K562 (cell line): ENCODE data around the gene GIPC3. TPM values are rescaled to one million over a fixed set of nuclear protein-coding genes. Genes with fewer than 3 reads are reported as not detected.

ENCODE experiments used
- ATF7 ChIP-seq: fragments of 450-650 bp; IDR thresholded peaks from 2 replicates; pipeline ENCODE4 v1.7.1; 2014; ENCODE audit warnings: mild to moderate bottlenecking, moderate library complexity
- BCL6 ChIP-seq: fragments of 250-450 bp; sonication (Bioruptor Pico); IDR thresholded peaks from 2 replicates; pipeline ENCODE4 v1.4.0; 2020
- BCOR ChIP-seq: fragments of 450-650 bp; IDR thresholded peaks from 2 replicates; pipeline ENCODE4 v1.6.1; 2016
- BRD4 ChIP-seq: fragments of 200-600 bp; sonication (generic); IDR thresholded peaks from 2 replicates; pipeline ENCODE4 v1.6.1; 2017; ENCODE audit warnings: inconsistent platforms
- CBX2 ChIP-seq: fragments of 200-600 bp; sonication (generic); IDR thresholded peaks from one replicate; pipeline ENCODE4 v1.6.1; 2012; ENCODE audit warnings: mild to moderate bottlenecking, low read length, inconsistent platforms; ENCODE audit not compliant: insufficient read depth, poor library complexity, severe bottlenecking
- E2F1 ChIP-seq: sonication (generic); formaldehyde crosslinking; IDR thresholded peaks from 2 replicates; pipeline ENCODE4 v1.8.1; 2023; ENCODE audit warnings: mild to moderate bottlenecking, missing genetic modification reagents, moderate library complexity
- EZH2 ChIP-seq: IDR thresholded peaks from 2 replicates; pipeline ENCODE4 v1.6.1; 2012; ENCODE audit warnings: low read depth, mild to moderate bottlenecking, inconsistent platforms, low read length, borderline replicate concordance
- FOXP4 ChIP-seq: sonication (generic); formaldehyde crosslinking; IDR thresholded peaks from 2 replicates; pipeline ENCODE4 v1.8.0; 2022; ENCODE audit warnings: mild to moderate bottlenecking, missing genetic modification reagents, borderline replicate concordance
- GATAD2B ChIP-seq: fragments of 450-650 bp; IDR thresholded peaks from 2 replicates; pipeline ENCODE4 v1.6.1; 2017; ENCODE audit warnings: mild to moderate bottlenecking, borderline replicate concordance
- HBP1 ChIP-seq: fragments of 450-650 bp; formaldehyde crosslinking; IDR thresholded peaks from 2 replicates; pipeline ENCODE4 v1.4.0; 2022; ENCODE audit warnings: missing genetic modification characterization
- MECOM ChIP-seq: fragments of 250-450 bp; sonication (Bioruptor Pico); IDR thresholded peaks from 2 replicates; pipeline ENCODE4 v1.8.0; 2022; ENCODE audit warnings: inconsistent platforms
- MXD1 ChIP-seq: fragments of 250-450 bp; sonication (Bioruptor Pico); IDR thresholded peaks from 2 replicates; pipeline ENCODE4 v1.8.0; 2021; ENCODE audit warnings: borderline replicate concordance, mild to moderate bottlenecking, moderate library complexity; ENCODE audit not compliant: poor library complexity, severe bottlenecking
- RB1 ChIP-seq: fragments of 450-650 bp; IDR thresholded peaks from 2 replicates; pipeline ENCODE4 v1.6.1; 2017; ENCODE audit warnings: low read depth, mild to moderate bottlenecking
- RERE ChIP-seq: sonication (generic); formaldehyde crosslinking; IDR thresholded peaks from 2 replicates; pipeline ENCODE4 v1.8.0; 2023; ENCODE audit warnings: missing genetic modification reagents, mild to moderate bottlenecking, borderline replicate concordance
- XRCC4 ChIP-seq: IDR thresholded peaks from one replicate; pipeline ENCODE4 v1.6.1; 2011; ENCODE audit not compliant: insufficient read depth, insufficient read length; ENCODE audit errors: extremely low read depth
- ZNF124 ChIP-seq: sonication (generic); formaldehyde crosslinking; IDR thresholded peaks from 2 replicates; pipeline ENCODE4 v1.8.1; 2022; ENCODE audit warnings: missing genetic modification reagents
- polyA plus RNA-seq, 8 experiments: library from polyadenylated mRNA; depleted of rRNA in 4 of 8; stranded (reverse) in 5 of 8; unstranded in 3 of 8; fragments of >200 nt; fragmentation: Nextera tagmentation in 2 of 8; fragmentation: Illumina TruSeq in 1 of 8; extraction: Ambion mirVana in 2 of 8; extraction: Trizol in 1 of 8; gene quantifications; 2 replicates each; pipeline versions ENCODE4 v1.2.1 to v1.2.3, GENCODE V29; 2011 to 2014; ENCODE audit warnings: inconsistent platforms in 1 of 8, missing spikeins in 1 of 8
- total RNA-seq, 7 experiments: library from RNA; depleted of rRNA in 6 of 7; stranded (reverse); fragments of >200 nt in 6 of 7; fragmentation: Illumina TruSeq in 2 of 7; extraction: Trizol in 2 of 7; gene quantifications; 2 replicates each; pipeline versions ENCODE4 v1.2.1 to v1.2.3, GENCODE V29; 2011 to 2021; ENCODE audit warnings: low replicate concordance in 1 of 7

The GIPC3 gene
- total and polyA plus RNA-seq, 9 of the 15 experiments (the other 6 are each of a cell fraction or from before 2014, with no cell fraction given): 0.03 to 3.6 (median 1.5) TPM; not detected in 1

GRCh38 chr19:3626473-3627350, 41.4 kb downstream of the GIPC3 start, which contains the start of gene CACTIN (continued):
- TF ChIP-seq XRCC4: no peak
- peak; percentile 61 for TF ChIP-seq MXD1 (CRISPR knock-in tag)
- no peak for TF ChIP-seq BRD4
- peak; percentile 84; the same call in 1 of the 2 replicates for TF ChIP-seq ATF7
- TF ChIP-seq E2F1 (CRISPR knock-in tag): peak; percentile 95
- no peak for TF ChIP-seq MECOM
- no peak for TF ChIP-seq CBX2
- 0 out of 2 replicates have a peak, but pooled peaks have one; percentile 27 for TF ChIP-seq FOXP4
- TF ChIP-seq ZNF124 (CRISPR knock-in tag): no peak
- no peak for TF ChIP-seq BCOR
- TF ChIP-seq RB1: peak; percentile 95
- TF ChIP-seq GATAD2B: no peak
- TF ChIP-seq EZH2: no peak
- no peak for TF ChIP-seq BCL6 (CRISPR knock-in tag)
- TF ChIP-seq RERE (CRISPR knock-in tag): 0 out of 2 replicates have a peak, but pooled peaks have one; percentile 41
- no peak for TF ChIP-seq HBP1 (CRISPR knock-in tag)
